HK-2 (cell line): ENCODE measurements around the gene LACTBL1.
"Not testable (repeated sequence)": the region's sequence is repeated elsewhere in the genome, so short reads cannot be mapped to it uniquely, and the experiment has no call there.

ENCODE experiments used
- DNase-seq: peaks from one replicate; pipeline ENCODE4 v3.0.0-alpha.2; 2018; ENCODE audit not compliant: unreplicated experiment

LACTBL1 gene, protein sequence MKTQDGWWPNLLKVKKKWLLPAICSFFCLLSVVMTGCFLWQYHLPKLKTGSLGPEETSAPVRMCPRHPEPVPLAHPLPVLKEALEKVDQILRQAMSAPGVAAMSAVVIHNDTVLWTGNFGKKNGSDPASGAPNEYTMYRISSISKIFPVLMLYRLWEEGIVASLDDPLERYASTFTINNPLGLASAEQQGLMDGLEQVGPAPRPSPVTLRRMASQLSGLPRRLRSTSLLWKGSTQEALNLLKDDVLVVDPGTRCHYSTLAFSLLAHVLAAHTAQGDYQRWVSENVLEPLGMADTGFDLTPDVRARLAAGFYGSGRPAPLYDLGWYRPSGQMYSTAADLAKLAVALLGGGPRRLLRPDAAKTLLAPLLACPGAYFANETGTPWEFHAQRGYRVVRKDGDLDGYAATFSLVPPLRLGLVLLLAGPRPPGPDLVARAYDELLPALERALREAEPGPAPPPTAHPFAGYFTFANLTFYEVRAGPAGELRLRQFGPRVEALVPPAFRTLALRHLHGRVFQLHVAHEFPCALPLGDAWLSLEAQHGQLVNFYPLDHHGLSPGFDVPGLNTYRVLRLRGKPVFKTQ

DNA sequence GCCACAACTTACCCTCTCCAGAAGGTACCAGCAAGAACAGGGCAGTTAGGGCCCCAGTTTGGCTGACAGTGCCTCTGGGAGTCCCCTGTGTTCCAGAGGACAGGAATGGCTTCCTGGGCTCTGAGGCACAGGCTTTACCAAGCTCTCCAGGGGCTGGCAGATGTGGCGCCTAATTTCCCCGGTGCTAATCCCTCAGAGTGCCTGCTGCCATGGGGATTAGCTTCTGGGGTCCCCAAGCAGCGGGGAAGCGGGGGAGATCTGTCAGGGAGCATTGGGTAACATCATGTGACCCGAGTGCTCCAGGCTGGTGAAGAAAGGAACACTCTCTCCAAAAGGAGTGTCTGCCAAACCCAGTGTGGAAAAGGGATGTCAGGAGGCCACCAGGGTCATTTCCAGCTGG lies at the start of gene LACTBL1:
Gene LACTBL1 (minus strand): TSS at position 107 of the 400 bp plus-strand sequence. CDS start 550 bp downstream, outside the sequence.
- DNase-seq = no peak

DNA sequence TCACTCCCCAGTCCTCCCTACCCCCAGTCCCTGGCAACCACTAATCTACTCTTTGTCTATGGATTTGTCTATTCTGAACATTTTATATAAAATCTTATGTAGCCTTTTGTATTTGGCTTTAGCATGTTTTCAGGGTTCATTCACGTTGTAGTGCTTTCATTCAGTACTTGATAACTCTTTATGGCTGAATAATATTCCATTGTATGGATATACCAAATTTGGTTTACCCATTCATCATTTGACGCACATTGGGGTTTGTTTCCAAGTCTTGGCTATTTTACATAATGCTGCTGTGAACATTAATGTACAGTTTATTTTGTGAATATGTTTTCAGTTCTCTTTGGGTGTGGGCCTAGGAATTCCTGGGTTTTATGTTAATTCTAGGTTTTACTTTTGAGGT lies 49.2 kb upstream of the LACTBL1 start:
- no peak for DNase-seq

DNA sequence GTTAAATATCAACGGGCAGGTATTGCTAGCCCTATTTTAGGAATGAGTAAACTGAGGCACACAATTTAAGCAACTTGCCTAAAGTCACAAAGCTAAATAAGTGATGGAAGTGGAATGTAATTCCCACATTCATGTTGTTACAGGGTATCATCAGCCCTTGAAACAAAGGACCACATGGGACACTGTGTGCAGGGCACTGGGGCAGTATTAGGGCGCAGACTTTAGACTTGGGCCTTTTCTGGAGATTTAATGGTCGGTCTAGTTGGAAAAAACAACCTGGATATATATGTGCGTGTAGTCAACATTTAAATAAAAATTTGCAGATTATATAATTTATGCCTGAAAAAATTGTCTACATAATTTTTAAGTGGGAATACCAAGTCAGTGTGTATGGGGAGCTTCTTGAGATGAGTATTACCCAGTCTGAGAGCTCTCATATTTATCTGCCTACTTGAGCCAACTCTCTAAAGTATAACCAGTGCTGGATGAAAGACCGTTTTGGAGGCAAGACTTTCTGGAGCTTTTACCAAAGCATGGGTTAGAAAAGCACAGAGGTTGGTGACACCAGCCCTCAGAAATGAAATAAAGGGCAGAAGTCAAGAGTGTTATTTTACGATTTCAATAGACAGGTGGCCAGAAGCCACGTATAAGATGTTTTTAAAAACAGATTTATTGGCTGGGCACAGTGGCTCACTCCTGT lies 48.2 kb upstream of the LACTBL1 start:
- DNase-seq = no peak

DNA sequence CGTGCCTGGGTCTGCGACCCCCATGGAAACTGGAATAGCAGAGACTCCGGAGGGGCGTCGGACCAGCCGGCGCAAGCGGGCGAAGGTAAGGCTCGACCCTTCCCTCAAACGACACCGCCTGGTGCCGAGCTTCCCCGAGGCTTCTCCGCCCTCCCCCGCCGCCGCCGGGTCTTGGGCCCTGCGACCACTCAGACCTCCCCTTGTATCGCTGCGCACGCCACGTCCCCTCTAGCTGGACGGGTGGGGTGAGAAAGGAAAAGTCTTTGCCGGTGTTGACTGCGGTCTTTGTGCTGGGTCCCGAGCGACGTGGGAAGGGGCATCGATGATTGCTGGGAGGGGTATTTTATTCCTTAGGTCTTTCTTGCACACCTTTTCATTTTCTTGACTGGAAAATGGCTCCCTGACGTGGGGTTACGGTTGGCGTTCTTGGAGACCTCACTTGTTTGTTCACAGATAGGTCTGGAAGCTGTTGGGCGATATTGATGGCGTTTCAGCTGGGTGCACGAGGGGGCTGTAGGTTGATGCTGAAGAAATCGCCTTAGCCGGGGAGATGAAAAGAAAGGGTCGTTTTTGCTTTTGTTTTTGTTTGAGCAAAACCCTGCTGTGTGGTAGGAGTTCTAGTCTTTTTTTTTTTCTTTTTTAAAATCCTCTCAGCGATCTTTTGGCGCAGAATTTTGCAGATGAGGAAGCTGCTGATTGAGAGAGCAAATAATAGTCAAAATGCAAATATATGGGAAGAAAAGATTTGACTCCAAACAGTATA lies 47.4 kb upstream of the LACTBL1 start:
- DNase-seq = peak; percentile 34

DNA sequence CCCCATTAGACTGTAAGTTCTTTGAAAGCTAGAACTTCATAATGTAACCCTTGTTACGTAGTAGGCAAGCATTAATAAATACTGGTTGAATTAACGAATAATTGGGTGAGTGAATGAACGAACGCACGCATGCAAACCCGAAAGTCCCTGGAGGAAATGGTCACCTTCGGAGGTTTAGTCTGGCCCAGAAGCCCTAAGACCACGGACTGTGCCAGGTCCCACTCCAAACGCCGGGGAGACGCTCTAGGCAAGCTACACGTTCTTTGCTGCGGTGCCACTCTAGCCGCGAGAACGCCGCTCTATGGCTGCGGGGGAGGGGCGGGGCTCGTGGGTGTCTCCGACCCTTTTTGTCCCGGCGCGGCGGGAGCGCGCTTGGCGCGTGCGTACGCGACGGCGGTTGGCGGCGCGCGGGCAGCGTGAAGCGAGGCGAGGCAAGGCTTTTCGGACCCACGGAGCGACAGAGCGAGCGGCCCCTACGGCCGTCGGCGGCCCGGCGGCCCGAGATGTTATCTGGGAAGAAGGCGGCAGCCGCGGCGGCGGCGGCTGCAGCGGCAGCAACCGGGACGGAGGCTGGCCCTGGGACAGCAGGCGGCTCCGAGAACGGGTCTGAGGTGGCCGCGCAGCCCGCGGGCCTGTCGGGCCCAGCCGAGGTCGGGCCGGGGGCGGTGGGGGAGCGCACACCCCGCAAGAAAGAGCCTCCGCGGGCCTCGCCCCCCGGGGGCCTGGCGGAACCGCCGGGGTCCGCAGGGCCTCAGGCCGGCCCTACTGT lies 46.6 kb upstream of the LACTBL1 start, which contains the start of gene KDM1A:
Gene KDM1A (plus strand): TSS at position 375 of the 769 bp plus-strand sequence. CDS start 129 bp downstream, at position 504.
- peak; percentile 99 for DNase-seq

DNA sequence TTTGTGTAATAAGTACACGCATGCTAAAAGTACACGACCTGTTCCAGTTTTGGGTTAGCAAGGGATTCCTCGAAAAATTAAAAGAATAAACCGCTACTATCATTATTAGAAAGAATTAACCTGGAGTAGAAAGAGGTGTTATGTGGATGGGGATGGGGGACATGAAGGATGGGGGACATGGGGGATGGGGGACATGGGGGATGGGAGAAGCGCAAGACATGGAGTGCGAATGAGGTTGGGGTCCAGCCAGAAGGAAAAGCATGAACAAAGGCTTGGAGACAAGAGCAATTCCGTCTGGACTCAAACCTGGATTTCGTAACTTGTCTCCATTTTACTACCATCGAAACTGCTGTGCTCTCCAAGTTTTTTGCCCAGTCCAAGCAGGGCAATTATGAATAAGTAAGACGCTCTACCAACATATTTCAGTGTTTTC lies 46.0 kb upstream of the LACTBL1 start:
- DNase-seq = no peak

DNA sequence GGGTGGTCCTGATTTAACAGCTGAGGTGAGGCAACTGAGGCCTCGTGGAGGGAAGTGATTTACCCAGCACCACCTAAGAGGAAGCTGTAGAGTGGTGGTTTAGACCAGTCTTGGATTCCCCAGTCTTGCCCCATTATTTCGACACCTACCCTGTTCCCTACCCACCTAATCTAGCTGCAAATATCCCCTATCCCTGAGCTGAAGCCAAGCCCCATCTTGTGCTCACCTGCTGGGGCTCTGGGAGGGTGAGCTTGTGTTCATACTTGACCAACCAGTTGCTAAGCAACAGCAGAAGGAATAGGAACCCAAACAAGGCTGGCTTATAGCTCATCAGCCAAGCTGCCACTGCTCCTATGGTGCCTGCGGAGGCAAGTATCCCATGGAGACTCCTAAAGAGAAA lies 41.0 kb upstream of the LACTBL1 start:
- DNase-seq = peak; percentile 16

DNA sequence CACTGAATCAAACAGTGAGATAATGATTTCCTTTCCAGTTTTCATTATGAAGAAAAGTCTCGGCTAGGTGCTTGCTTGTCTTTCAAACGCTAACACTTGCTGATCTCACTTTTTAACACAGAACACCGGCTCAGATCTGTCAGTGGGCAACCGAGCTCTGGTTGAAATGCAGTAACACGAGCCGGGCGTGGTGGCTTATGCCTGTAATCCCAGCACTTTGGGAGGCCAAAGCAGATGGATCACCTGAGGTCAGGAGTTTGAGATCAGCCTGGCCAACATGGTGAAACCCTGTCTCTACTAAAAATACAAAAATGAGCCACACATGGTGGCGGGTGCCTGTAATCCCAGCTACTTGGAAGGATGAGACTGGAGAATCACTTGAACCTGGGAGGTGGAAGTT lies 37.4 kb upstream of the LACTBL1 start:
- not testable (repeated sequence) for DNase-seq

DNA sequence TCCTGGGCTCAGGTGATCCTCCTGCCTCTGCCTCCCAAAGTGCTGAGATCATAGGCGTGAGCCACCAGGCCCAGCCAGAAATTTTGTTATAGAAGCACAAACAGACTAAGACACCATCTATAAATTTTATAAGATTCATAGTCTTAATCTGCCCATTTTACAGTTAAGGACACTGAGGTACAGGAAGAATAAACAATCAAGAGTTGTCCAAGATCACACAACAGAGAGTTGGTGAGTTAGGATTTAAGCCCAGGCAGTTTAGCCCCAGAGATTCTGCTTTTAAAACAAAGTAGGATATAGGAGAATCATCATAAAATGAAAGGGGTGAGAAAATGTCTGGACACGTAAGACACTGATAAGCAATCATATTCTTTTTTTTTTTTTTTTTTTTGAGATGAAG lies 36.2 kb upstream of the LACTBL1 start:
- no peak for DNase-seq

DNA sequence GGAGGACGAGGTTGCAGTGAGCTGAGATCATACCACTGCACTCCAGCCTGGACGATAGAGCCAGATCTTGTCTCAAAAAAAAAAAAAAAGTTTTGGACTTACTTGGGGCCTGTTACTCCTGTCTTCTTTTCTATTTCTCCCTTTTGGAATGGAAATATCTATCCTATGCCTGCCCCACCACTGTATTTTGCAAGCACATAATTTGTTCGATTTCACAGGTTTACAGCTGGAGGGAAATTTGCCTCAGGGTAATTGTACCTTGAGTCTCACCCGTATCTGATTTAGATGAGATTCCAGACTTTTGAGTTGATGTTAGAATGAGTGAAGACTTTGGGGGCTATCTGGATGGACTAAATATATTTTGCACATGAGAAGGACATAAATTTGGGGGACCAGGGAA lies 34.4 kb upstream of the LACTBL1 start:
- no peak for DNase-seq

DNA sequence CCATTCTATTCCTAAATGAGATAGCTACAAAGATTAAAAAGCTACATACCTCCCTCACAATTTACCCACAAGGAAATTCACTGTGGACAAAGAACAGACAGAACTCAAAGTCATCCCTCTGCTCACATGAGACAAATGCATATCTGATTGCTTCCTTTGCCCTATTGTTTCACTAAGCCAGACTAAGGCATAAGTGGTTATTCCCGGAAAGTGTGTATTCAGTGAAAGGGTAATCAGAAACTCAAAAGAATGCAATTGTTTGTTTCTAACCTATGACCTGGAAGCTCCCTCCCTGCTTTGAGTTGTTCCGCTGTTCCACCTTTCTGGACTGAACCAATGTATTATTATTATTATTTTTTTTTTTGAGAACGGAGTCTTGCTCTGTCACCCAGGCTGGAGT lies 32.1 kb upstream of the LACTBL1 start:
- DNase-seq = not testable (repeated sequence)

DNA sequence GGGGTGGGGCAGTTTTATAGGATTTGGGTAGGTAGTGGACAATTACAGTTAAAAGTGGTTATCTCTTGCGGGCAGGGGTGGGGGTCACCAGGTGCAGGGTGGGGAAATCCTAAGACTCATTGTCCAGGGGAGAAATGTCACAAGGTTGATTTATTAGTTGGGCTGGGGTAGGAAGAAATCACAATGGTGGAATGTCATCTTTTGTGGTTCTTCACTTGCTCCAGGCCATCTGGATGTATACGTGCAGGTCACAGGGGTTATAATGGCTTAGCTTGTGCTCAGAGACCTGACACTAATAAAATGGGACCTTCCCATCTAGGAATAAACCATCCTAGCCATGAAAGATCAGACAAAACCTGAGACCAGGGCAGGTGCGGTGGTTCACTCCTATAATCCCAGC lies 31.4 kb upstream of the LACTBL1 start:
- no peak for DNase-seq

DNA sequence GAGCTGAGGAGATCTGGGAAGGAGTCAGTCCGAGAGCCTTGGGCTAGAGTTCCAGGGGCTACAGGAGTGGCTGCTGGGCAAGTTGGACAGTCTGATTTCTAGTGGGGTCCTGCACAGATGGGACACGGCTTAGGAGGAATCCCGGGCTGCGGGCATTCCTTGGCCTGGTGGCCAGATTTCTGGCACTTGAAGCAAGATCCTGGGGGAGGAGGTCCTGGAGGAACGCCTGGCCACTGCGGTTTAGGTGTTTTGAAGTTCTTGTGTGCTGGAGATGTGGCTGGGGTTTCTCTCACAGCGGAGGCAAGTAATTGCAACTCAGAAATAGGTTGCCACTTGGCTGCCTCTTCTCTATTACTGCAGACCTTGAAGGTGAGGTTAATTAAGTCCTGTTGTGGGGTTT lies 29.6 kb upstream of the LACTBL1 start:
- DNase-seq = not testable (repeated sequence)

DNA sequence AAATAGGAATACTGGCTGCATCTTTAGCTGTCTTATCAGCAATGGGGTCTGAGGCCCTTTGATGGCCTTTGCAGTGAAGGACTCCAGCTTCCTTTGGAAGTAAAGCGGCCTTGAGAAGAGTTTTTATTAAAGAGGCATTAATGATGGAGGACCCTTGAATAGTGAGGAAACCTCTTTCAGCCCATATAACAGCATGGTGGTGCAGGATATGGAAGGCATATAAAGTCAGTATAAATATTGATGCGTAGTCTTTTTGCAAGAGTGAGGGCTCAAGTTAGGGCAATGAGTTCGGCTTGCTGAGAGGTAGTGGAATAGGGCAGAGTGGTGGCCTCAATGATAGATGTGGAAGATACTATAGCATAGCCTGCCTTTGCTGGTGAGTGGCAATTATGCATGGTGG lies 27.5 kb upstream of the LACTBL1 start:
- not testable (repeated sequence) for DNase-seq

DNA sequence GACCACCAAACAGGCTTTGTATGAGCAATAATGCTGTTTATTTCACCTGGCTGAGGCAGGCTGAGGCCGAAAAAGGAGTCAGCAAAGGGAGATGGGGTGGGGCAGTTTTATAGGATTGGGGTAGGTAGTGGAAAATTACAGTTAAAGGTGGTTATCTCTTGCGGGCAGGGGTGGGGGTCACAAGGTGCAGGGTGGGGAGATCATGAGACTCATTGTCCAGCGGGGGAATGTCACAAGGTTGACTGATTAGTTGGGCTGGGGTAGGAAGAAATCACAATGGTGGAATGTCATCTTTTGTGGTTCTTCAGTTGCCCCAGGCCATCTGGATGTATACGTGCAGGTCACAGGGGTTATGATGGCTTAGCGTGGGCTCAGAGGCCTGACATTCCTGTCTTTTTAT lies 24.9 kb upstream of the LACTBL1 start:
- DNase-seq = not testable (repeated sequence)

DNA sequence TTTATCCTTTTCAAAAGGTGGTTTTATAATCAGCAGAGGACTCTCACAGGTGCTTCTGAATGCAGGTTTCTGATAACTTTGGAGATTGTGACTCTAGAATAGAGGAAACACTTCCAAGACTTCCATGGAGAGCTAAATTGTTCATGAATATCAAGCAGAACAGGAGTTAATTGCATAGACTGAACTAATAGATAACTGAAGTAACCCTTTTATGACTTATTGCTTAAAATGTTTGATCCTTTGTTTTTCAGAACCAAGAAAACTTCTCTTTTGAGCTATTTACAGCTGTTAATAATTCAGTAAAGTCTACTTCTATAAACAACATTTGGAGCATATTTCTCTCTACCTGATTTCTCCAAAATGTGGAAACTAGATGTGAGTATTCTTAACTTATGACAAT lies 23.1 kb upstream of the LACTBL1 start:
- DNase-seq = no peak

DNA sequence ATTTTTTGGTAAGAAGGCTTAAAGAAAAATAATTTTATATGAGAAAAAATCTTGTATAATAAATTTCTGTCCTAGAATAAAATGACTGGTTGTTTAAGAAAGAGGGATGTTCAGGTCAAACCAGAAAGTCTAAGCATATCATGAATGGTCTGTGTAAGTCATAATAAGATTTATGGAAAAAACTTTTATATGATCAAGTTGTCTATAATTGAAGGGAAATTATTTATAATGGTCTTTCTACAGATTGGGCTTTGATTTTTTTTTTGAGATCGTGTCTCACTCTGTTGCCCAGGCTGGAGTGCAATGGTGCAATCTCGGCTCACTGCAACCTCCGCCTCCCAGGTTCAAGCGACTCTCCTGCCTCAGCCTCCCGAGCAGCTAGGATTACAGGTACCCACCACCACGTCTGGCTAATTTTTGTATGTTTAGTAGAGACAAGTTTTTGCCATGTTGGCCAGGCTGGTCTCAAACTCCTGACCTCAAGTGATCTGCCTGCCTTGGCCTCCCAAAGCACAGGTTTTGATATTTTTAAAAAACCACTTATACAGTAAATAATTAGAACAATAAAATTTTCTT lies 20.6 kb upstream of the LACTBL1 start:
- not testable (repeated sequence) for DNase-seq

DNA sequence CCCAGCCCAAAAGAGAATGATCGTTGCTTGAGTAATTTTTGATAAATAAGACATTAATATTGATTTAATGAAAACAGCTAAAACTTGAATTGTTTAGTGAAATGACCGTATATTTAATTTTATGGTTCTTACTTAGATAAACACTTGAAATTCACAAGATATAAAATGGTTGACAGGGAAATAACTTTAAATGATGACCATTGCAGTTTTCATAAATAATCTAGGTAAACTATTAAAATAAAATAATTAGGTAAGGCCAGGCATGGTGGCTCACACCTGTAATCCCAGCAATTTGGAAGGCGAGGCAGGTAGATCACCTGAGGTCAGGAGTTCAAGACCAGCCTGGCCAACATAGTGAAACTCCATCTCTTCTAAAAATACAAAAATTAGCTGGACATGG lies 19.7 kb upstream of the LACTBL1 start:
- DNase-seq = not testable (repeated sequence)

DNA sequence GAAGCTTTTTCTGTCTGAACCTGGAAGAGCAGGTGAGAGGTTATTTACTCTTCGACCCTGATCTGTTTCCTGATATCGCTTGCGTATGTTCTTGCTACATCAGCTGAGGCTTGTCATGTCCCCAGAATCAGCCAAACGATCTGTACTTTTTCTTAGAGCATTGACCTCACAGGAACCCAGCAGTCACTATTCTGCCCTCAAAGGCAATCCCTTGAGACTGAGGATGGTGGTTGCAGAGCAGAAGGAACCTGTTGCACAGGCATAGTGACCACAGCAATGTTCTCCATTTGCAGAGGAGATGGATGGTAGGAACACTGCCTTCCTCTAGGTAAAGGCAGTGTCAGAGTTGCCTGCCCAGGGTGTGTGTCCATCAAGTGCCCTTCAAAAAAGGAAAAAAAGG lies 11.3 kb upstream of the LACTBL1 start:
- DNase-seq = no peak

DNA sequence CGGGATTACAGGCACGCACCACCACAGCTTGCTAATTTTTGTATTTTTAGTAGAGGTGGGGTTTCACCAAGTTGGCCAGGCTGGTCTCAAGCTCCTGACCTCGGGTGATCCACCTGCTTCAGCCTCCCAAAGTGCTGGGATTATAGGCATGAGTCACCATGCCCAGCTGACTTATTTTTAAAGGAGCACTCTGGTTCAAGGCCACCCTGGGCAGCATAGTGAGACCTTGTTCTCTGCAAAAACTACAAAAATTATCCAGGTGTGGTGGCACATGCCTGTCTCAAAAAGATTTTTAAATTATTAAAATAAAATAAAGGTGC lies 7.8 kb upstream of the LACTBL1 start:
- DNase-seq = not testable (repeated sequence)

DNA sequence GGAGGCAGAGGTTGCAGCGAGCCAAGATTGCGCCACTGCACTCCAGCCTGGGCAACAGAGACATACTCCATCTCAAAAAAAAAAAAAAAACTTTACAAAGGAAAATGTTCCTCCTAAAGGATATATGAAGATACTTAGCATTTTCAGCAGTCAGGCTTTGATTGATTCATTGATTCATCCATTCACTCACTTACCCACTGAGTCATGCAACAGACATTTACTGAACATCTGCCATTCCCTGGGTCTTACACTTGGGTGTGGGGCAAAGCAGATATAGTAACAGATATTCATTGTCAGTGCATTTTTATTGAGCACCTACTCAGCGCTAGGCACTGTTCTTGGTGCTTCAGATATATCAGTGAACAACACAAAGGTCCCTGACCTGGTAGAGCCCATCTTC lies 5.6 kb upstream of the LACTBL1 start:
- no peak for DNase-seq
